ENCODE measurements around the gene KIF6. TPM values are rescaled to one million over a fixed set of nuclear protein-coding genes. Genes with fewer than 3 reads are reported as not detected.

KIF6 gene
- total and polyA plus RNA-seq, 4 donors: 1.1 to 7.8 (median 4.5) TPM

DNA sequence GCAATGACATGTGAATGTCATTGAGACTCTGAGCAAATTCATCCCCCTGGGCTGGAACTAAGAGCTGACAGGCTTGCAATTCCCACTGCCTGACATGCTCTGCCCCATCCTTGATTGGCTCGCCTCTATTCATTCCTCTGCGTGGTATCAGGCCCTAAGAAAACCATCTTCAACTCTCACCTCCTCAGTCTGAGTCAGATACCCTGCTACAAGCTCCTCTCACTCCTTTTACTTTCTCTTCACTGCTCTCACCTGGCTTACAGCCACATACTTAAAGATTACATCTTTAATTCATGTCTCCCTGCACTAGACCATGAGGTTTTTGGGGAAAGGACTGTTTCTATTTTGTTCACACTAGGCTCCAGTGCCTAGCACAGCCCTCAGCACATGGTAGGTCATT is 131.6 kb downstream of the KIF6 start:
- 82 to 85% methylated on average over 2 of the region's 2 CpGs for WGBS, 2 donors
- no peak overlapping the region for H3K4me3 ChIP-seq
- ATAC-seq (ENCODE audit: insufficient read depth, low FRiP score) (no peak), DNase-seq (peak in 1 of 3 donors; percentile 18)
- H3K9me3 ChIP-seq (ENCODE audit: control insufficient read depth in 4 of 4, insufficient read depth in 3 of 4, low read length in 3 of 4): no peaks in the 10 kb centered on the region
- no peaks in the 10 kb centered on the region for H3K36me3 ChIP-seq (ENCODE audit: control insufficient read depth in 4 of 4, insufficient read depth in 4 of 4, low read length in 4 of 4)
- H3K9ac ChIP-seq (ENCODE audit: insufficient read depth in 1 of 2, low read length in 2 of 2): no peak overlapping the region
- TF ChIP-seq, protein P1, sequence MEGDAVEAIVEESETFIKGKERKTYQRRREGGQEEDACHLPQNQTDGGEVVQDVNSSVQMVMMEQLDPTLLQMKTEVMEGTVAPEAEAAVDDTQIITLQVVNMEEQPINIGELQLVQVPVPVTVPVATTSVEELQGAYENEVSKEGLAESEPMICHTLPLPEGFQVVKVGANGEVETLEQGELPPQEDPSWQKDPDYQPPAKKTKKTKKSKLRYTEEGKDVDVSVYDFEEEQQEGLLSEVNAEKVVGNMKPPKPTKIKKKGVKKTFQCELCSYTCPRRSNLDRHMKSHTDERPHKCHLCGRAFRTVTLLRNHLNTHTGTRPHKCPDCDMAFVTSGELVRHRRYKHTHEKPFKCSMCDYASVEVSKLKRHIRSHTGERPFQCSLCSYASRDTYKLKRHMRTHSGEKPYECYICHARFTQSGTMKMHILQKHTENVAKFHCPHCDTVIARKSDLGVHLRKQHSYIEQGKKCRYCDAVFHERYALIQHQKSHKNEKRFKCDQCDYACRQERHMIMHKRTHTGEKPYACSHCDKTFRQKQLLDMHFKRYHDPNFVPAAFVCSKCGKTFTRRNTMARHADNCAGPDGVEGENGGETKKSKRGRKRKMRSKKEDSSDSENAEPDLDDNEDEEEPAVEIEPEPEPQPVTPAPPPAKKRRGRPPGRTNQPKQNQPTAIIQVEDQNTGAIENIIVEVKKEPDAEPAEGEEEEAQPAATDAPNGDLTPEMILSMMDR (IDR thresholded peaks at IDR 0.05; ENCODE audit: control extremely low read depth, extremely low read depth): no peak
- no peaks in the 10 kb centered on the region for H3K27me3 ChIP-seq (ENCODE audit: control insufficient read depth in 3 of 3, insufficient read depth in 3 of 3, low read length in 2 of 3)
- H3K4me1 ChIP-seq (ENCODE audit: control insufficient read depth in 5 of 5, insufficient read depth in 5 of 5, low read length in 5 of 5): peaks cover 0 to 8% (median 3%) of the 10 kb centered on the region in 5 donors
- no peak overlapping the region for H3K27ac ChIP-seq (ENCODE audit: low read depth in 1 of 2, low read length in 1 of 2)

DNA sequence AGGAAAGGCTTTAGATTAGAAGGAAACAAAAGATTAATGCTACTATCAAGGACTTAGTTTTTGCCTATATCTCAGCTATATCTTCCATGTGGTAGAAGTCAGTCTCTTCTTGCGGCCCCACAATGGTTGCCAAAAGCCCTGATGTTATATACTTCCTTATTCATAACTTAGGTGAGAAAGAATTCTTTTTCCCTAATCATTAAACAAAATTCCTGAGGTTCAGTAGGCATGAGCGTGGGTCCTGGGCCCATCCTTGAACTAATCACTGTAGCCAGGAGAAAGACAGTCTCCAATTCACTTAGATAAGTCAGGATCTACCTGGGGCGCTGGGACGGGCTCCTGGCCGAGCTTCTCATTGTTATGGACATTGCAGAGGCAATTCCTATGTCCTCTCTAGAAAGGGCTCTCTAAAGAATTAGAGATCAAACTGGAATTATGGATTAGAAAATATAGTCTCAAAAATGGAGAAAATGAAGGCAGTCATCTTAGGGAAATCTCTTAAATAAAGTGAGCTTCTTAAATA is 134.3 kb downstream of the KIF6 start:
- TF ChIP-seq, protein P1 (IDR thresholded peaks at IDR 0.05; ENCODE audit: control extremely low read depth, extremely low read depth): no peak
- Histone ChIP-seq H3K27ac (ENCODE audit: low read depth in 1 of 2, low read length in 1 of 2) (no peak overlapping the region), H3K9me3 (ENCODE audit: control insufficient read depth in 4 of 4, insufficient read depth in 3 of 4, low read length in 3 of 4) (no peaks in the 10 kb centered on the region), H3K4me1 (ENCODE audit: control insufficient read depth in 5 of 5, insufficient read depth in 5 of 5, low read length in 5 of 5) (peaks cover 0 to 8% (median 3%) of the 10 kb centered on the region in 5 donors), H3K27me3 (ENCODE audit: control insufficient read depth in 3 of 3, insufficient read depth in 3 of 3, low read length in 2 of 3) (no peaks in the 10 kb centered on the region), H3K9ac (ENCODE audit: insufficient read depth in 1 of 2, low read length in 2 of 2) (no peak overlapping the region), H3K36me3 (ENCODE audit: control insufficient read depth in 4 of 4, insufficient read depth in 4 of 4, low read length in 4 of 4) (no peaks in the 10 kb centered on the region), H3K4me3 (no peak overlapping the region)
- no peak for DNase-seq
- WGBS, 2 donors: 87 to 89% methylated on average over 5 of the region's 5 CpGs
- ATAC-seq (ENCODE audit: insufficient read depth, low FRiP score): no peak

DNA sequence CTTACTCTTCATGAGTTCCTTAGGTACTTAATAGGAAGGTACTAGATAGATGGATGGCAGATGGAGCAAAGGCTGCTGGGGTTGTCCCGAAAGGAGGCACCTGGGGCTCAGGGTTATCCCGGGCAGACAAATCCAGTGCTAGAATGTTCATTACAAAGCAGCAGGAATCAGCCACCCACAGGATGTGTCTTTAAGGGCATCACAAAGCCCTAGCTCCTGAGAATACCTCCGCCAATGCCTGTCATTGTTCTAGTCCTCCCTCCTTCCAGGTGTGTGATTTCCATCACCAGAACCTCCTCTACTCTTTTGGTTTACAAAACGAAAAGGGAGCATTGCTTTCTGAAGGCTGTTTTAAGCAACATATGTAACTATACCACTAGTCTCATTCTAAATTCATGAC is 138.1 kb downstream of the KIF6 start:
- ATAC-seq (ENCODE audit: insufficient read depth, low FRiP score) (no peak), DNase-seq (no peak)
- WGBS, 2 donors: 89% methylated on average over 4 of the region's 4 CpGs
- no peaks in the 10 kb centered on the region for H3K9me3 ChIP-seq (ENCODE audit: control insufficient read depth in 4 of 4, insufficient read depth in 3 of 4, low read length in 3 of 4)
- TF ChIP-seq, protein P1 (IDR thresholded peaks at IDR 0.05; ENCODE audit: control extremely low read depth, extremely low read depth): no peak
- H3K4me1 ChIP-seq (ENCODE audit: control insufficient read depth in 5 of 5, insufficient read depth in 5 of 5, low read length in 5 of 5): no peaks in the 10 kb centered on the region
- H3K27ac ChIP-seq (ENCODE audit: low read depth in 1 of 2, low read length in 1 of 2): no peak overlapping the region
- H3K27me3 ChIP-seq (ENCODE audit: control insufficient read depth in 3 of 3, insufficient read depth in 3 of 3, low read length in 2 of 3): no peaks in the 10 kb centered on the region
- no peak overlapping the region for H3K9ac ChIP-seq (ENCODE audit: insufficient read depth in 1 of 2, low read length in 2 of 2)
- H3K36me3 ChIP-seq (ENCODE audit: control insufficient read depth in 4 of 4, insufficient read depth in 4 of 4, low read length in 4 of 4): no peaks in the 10 kb centered on the region
- no peak overlapping the region for H3K4me3 ChIP-seq

DNA sequence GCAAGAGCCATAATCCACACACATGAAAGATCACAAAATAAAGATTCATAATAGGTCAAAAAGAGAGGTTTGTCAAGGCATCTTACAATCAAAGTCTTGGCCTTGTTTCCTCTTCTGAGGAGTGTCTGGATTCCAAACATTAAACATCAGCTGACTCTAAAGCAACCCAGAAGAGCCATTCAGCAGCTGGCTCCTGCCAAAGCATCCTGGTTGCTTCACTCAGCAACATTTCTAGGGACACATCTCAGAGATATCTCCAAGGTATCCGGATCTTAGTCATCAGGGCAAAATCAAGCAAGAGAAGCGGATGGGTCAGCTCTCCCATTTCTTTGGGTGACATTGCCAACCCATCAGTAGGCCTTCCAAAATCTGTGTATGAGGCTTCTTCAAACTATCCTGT is 139.6 kb downstream of the KIF6 start:
- Histone ChIP-seq H3K4me1 (ENCODE audit: control insufficient read depth in 5 of 5, insufficient read depth in 5 of 5, low read length in 5 of 5) (no peaks in the 10 kb centered on the region), H3K36me3 (ENCODE audit: control insufficient read depth in 4 of 4, insufficient read depth in 4 of 4, low read length in 4 of 4) (no peaks in the 10 kb centered on the region), H3K27ac (ENCODE audit: low read depth in 1 of 2, low read length in 1 of 2) (no peak overlapping the region), H3K4me3 (no peak overlapping the region), H3K27me3 (ENCODE audit: control insufficient read depth in 3 of 3, insufficient read depth in 3 of 3, low read length in 2 of 3) (no peaks in the 10 kb centered on the region), H3K9ac (ENCODE audit: insufficient read depth in 1 of 2, low read length in 2 of 2) (no peak overlapping the region), H3K9me3 (ENCODE audit: control insufficient read depth in 4 of 4, insufficient read depth in 3 of 4, low read length in 3 of 4) (no peaks in the 10 kb centered on the region)
- TF ChIP-seq, protein P1 (IDR thresholded peaks at IDR 0.05; ENCODE audit: control extremely low read depth, extremely low read depth): no peak
- DNase-seq: no peak
- WGBS, 2 donors: 78 to 90% methylated on average over 2 of the region's 2 CpGs
- no peak for ATAC-seq (ENCODE audit: insufficient read depth, low FRiP score)

All from lung (tissue), 12 donors.